Endometrium (tissue), 2 donors: ENCODE measurements around the gene GLT8D2.

Experiments
- FAIRE-seq: peaks from 2 replicates; lab custom pipeline; 2012; peaks lifted over from hg19 to GRCh38; lab: Jason Lieb, UNC
- donor health status: control.
- donor health status: control.

Gene GLT8D2

GRCh38 chr12:103948746-103949406, 101.1 kb downstream of the GLT8D2 start:
- no peak for FAIRE-seq

- FAIRE-seq, result no peak
Measured at GRCh38 chr12:103947871-103948555, 102.0 kb downstream of the GLT8D2 start.

- FAIRE-seq, result no peak
Measured at GRCh38 chr12:103944964-103945363, 105.0 kb downstream of the GLT8D2 start.
